ENCODE results near the gene TNFAIP8.

GRCh38 chr5:119400245-119400644 lies 44.4 kb downstream of the TNFAIP8 start:
- no peak for TF ChIP-seq GATA2 (IDR thresholded peaks at IDR 0.05; ENCODE audit: low read depth, low read length)
- TF ChIP-seq GATA3 (IDR thresholded peaks at IDR 0.05; ENCODE audit: low read depth, low read length): no peak
